A549 (cell line): ENCODE data around the gene ZNF672. TPM values are rescaled to one million over a fixed set of nuclear protein-coding genes. Genes with fewer than 3 reads are reported as not detected.
A peak's percentile ranks its signal among the peaks of the same experiment; 100 is the strongest.
"Not testable (repeated sequence)": the region's sequence is repeated elsewhere in the genome, so short reads cannot be mapped to it uniquely, and the experiment has no call there.

Experiments
- ATAC-seq, 2 experiments: fragments of 200-7000 bp in 1 of 2; fragments of >200 bp in 1 of 2; cut with Nextera tagmentation in 1 of 2; cut with Tn5 transposase in 1 of 2; 3 replicates each; pipeline versions ENCODE4 v1.8.0 to v1.9.1; 2018 to 2020; ENCODE audit warnings: mild to moderate bottlenecking in 1 of 2, moderate library complexity in 1 of 2
- CTCF ChIA-PET: fragments of 300-600 bp; sonication (Branson Sonifier 250); formaldehyde crosslinking; extraction: SDS; loops from one replicate; lab custom pipeline; 2021; ENCODE audit warnings: antibody characterized with exemption, inconsistent platforms; lab: Yijun Ruan, JAX
- POLR2A ChIA-PET: fragments of 350-600 bp; formaldehyde crosslinking; extraction: SDS; loops from one replicate; lab custom pipeline; 2021; ENCODE audit warnings: antibody characterized with exemption, inconsistent platforms; lab: Yijun Ruan, JAX
- DNase-seq, 2 experiments: peaks; one replicate each; pipeline versions ENCODE4 v3.0.0 to v3.0.0-alpha.2; 2011 to 2016; ENCODE audit warnings: low read depth in 1 of 2, low spot score in 1 of 2
- FAIRE-seq: peaks from 2 replicates; lab custom pipeline; 2011; peaks lifted over from hg19 to GRCh38; lab: Jason Lieb, UNC
- H3K27ac ChIP-seq, 2 experiments: fragments of >200 bp; sonication (Bioruptor Twin); formaldehyde crosslinking; 3 replicates each; pipeline ENCODE4 v1.5.1; 2016 to 2017
- H3K4me1 ChIP-seq: fragments of >200 bp; sonication (Bioruptor Twin); formaldehyde crosslinking; 3 replicates; pipeline ENCODE4 v1.6.1; 2016
- H3K4me2 ChIP-seq: fragments of >200 bp; sonication (Bioruptor Twin); formaldehyde crosslinking; 3 replicates; pipeline ENCODE4 v1.6.1; 2016
- H3K4me3 ChIP-seq: fragments of >200 bp; sonication (Bioruptor Twin); formaldehyde crosslinking; 3 replicates; pipeline ENCODE4 v1.5.1; 2016
- H3K9me3 ChIP-seq: fragments of >200 bp; sonication (Bioruptor Twin); formaldehyde crosslinking; 3 replicates; pipeline ENCODE4 v1.6.1; 2016
- ATOH8 ChIP-seq: fragments of 250-450 bp; sonication (Bioruptor Pico); IDR thresholded peaks from 2 replicates; pipeline ENCODE4 v1.5.0; 2020; ENCODE audit warnings: low read depth, mild to moderate bottlenecking, moderate library complexity
- BCL3 ChIP-seq: fragments of >200 bp; sonication (Bioruptor Twin); formaldehyde crosslinking; IDR thresholded peaks from 3 replicates; pipeline ENCODE4 v1.6.1; 2016
- BHLHE40 ChIP-seq: IDR thresholded peaks from 2 replicates; pipeline ENCODE4 v1.6.1; 2012; ENCODE audit warnings: low read depth, low read length, inconsistent platforms
- CEBPB ChIP-seq, 2 experiments: fragments of >200 bp in 1 of 2; sonication (Bioruptor Twin) in 1 of 2; formaldehyde crosslinking in 1 of 2; IDR thresholded peaks; 2 replicates each; pipeline ENCODE4 v1.6.1; 2012 to 2016
- CHD4 ChIP-seq: fragments of 200-600 bp; sonication (generic); IDR thresholded peaks from 2 replicates; pipeline ENCODE4 v1.6.1; 2016; ENCODE audit warnings: antibody characterized with exemption, mild to moderate bottlenecking, borderline replicate concordance
- ELK1 ChIP-seq: fragments of 150-350 bp; IDR thresholded peaks from 2 replicates; pipeline ENCODE4 v1.6.1; 2014; ENCODE audit warnings: low read depth, mild to moderate bottlenecking, low read length
- EP300 ChIP-seq, 2 experiments: fragments of >200 bp; sonication (Bioruptor Twin); formaldehyde crosslinking; IDR thresholded peaks; 2 replicates in 1 of 2; 3 replicates in 1 of 2; pipeline ENCODE4 v1.6.1; 2016 to 2017
- ESRRA ChIP-seq: fragments of 150-350 bp; IDR thresholded peaks from 2 replicates; pipeline ENCODE4 v1.6.1; 2014; ENCODE audit warnings: mild to moderate bottlenecking, low read length, borderline replicate concordance
- FOSL2 ChIP-seq, 2 experiments: fragments of 450-650 bp in 1 of 2; fragments of >200 bp in 1 of 2; sonication (Bioruptor Twin) in 1 of 2; formaldehyde crosslinking; IDR thresholded peaks; 2 replicates each; pipeline versions ENCODE4 v1.5.0 to v1.6.1; 2016 to 2020; ENCODE audit warnings: mild to moderate bottlenecking in 1 of 2, moderate library complexity in 1 of 2
- HOXB13 ChIP-seq: fragments of 250-450 bp; sonication (Bioruptor Pico); IDR thresholded peaks from 2 replicates; pipeline ENCODE4 v1.5.0; 2020; ENCODE audit warnings: low read depth, mild to moderate bottlenecking, moderate library complexity
- JUN ChIP-seq, 2 experiments: fragments of >200 bp; sonication (Bioruptor Twin); formaldehyde crosslinking; IDR thresholded peaks; 2 replicates in 1 of 2; 3 replicates in 1 of 2; pipeline ENCODE4 v1.6.1; 2016 to 2017
- JUNB ChIP-seq: fragments of >200 bp; sonication (Bioruptor Twin); formaldehyde crosslinking; IDR thresholded peaks from 2 replicates; pipeline ENCODE4 v1.6.1; 2016
- MAFK ChIP-seq: fragments of 450-650 bp; IDR thresholded peaks from 2 replicates; pipeline ENCODE4 v1.6.1; 2014; ENCODE audit not compliant: partially characterized antibody
- NPAS2 ChIP-seq: fragments of 250-450 bp; sonication (Bioruptor Pico); IDR thresholded peaks from 2 replicates; pipeline ENCODE4 v1.8.0; 2022; ENCODE audit warnings: mild to moderate bottlenecking, moderate library complexity, borderline replicate concordance
- POLR2A ChIP-seq: IDR thresholded peaks from 2 replicates; pipeline ENCODE4 v1.6.1; 2012; ENCODE audit warnings: mild to moderate bottlenecking, low read length
- POLR2AphosphoS2 ChIP-seq: conservative IDR thresholded peaks from 2 replicates; pipeline ENCODE4 v1.6.1; 2012; ENCODE audit warnings: low read length, improper control_type of control experiment, inconsistent platforms
- RARB ChIP-seq: fragments of 250-450 bp; sonication (Bioruptor Pico); IDR thresholded peaks from 2 replicates; pipeline ENCODE4 v1.8.0; 2021; ENCODE audit warnings: mild to moderate bottlenecking, moderate library complexity
- USF2 ChIP-seq: fragments of 450-650 bp; IDR thresholded peaks from 2 replicates; pipeline ENCODE4 v1.6.1; 2014; ENCODE audit warnings: antibody characterized with exemption
- WGBS: methylation state at CpG from one replicate; pipeline ENCODE4 v1.1.6; 2017; ENCODE audit errors: missing lambda C conversion rate; 5-methylcytosine and 5-hydroxymethylcytosine counted together
- polyA plus RNA-seq, 4 experiments: library from polyadenylated mRNA; depleted of rRNA in 3 of 4; stranded (reverse); fragments of >200 nt; fragmentation: RNase III in 1 of 4; extraction: RNeasy Plus Mini Kit Qiagen cat#74134 plus additional on column Dnase treatment in 1 of 4; gene quantifications; 2 replicates in 3 of 4; 3 replicates in 1 of 4; pipeline ENCODE4 v1.2.3, GENCODE V29; 2011 to 2017

The ZNF672 gene
- polyA plus RNA-seq, 2 of the 4 experiments (the other 2 are of a cell fraction): 18.9 to 20.6 TPM

- peak; percentile 67 to 73 for DNase-seq
- no peak for TF ChIP-seq NPAS2
- TF ChIP-seq CEBPB (IDR thresholded peaks at IDR 0.05): peak; percentile 83 to 84
- no peak for TF ChIP-seq POLR2A
- TF ChIP-seq RARB (CRISPR knock-in tag): no peak
- no peak for TF ChIP-seq HOXB13 (CRISPR knock-in tag)
- no peak for TF ChIP-seq POLR2AphosphoS2
- TF ChIP-seq BCL3: peak; percentile 50; the same call in 1 of the 3 replicates
- TF ChIP-seq JUNB: peak; percentile 76
- TF ChIP-seq USF2: no peak
- no peak for TF ChIP-seq ESRRA
- no peak for TF ChIP-seq CHD4
- peak in 1 of 2 experiments; percentile 59; a peak in 1 of 5 replicates for TF ChIP-seq JUN (IDR thresholded peaks at IDR 0.05)
- TF ChIP-seq EP300 (IDR thresholded peaks at IDR 0.05): 0 out of 5 replicates have a peak, but pooled peaks of 1 of the 2 experiments have one; percentile 22
- TF ChIP-seq BHLHE40: no peak
- TF ChIP-seq ATOH8 (CRISPR knock-in tag): no peak
- no peak for TF ChIP-seq ELK1
- peak; percentile 89 for TF ChIP-seq FOSL2 (IDR thresholded peaks at IDR 0.05)
- TF ChIP-seq FOSL2 (CRISPR knock-in tag; IDR thresholded peaks at IDR 0.05): peak; percentile 90
- ChIA-PET POLR2A (interaction anchor here (0.7 to 1.9 kb wide), 3 partner anchors 9 to 45 kb away, joined by 5 to 44 read pairs (median 10); partner anchors contain the start of genes ZNF672 and ZNF692), CTCF (interaction anchor here (0.9 to 3.8 kb wide), 3 partner anchors 10 to 30 kb away, joined by 3 to 48 read pairs (median 6); partner anchors contain the start of genes ZNF672 and ZNF692)
- WGBS: 8% methylated on average over 3 of the region's 3 CpGs
- no peaks in the 10 kb centered on the region for H3K9me3 ChIP-seq
- no peak for FAIRE-seq
- H3K4me3 ChIP-seq: no peak overlapping the region
- peaks cover 39% of the 10 kb centered on the region for H3K4me1 ChIP-seq
- peak; percentile 4 to 40; a peak in 5 of 6 replicates for ATAC-seq
- H3K27ac ChIP-seq: peak overlapping the region; percentile 57 to 80
- peak overlapping the region; percentile 64 for H3K4me2 ChIP-seq
Measured at GRCh38 chr1:248828845-248829244, 9.2 kb upstream of the ZNF672 start.

- H3K4me2 ChIP-seq, FAIRE-seq, ATAC-seq, H3K9me3 ChIP-seq, POLR2A ChIA-PET, H3K27ac ChIP-seq, DNase-seq, H3K4me3 ChIP-seq: not testable (repeated sequence)
- WGBS: 39% methylated on average over 3 of the region's 3 CpGs
- CTCF ChIA-PET: interaction anchor here (1.4 kb wide), 1 partner anchor 29 kb away, joined by 3 read pairs; no protein-coding TSS in a partner anchor
- peaks cover 25% of the 10 kb centered on the region for H3K4me1 ChIP-seq
Measured at GRCh38 chr1:248830718-248831017, 7.4 kb upstream of the ZNF672 start.

- FAIRE-seq (no peak), DNase-seq (no peak), ATAC-seq (no peak)
- TF ChIP-seq POLR2A (no peak), MAFK (peak; percentile 70)
- CTCF ChIA-PET: interaction anchor here (1.4 kb wide), 1 partner anchor 28 kb away, joined by 3 read pairs; no protein-coding TSS in a partner anchor
- Histone ChIP-seq H3K4me1 (peaks cover 23% of the 10 kb centered on the region), H3K9me3 (no peaks in the 10 kb centered on the region), H3K27ac (no peak overlapping the region), H3K4me3 (no peak overlapping the region), H3K4me2 (no peak overlapping the region)
- POLR2A ChIA-PET: no interaction called here
- 75% methylated on average over 1 of the region's 1 CpG for WGBS
Measured at GRCh38 chr1:248831842-248832241, 6.2 kb upstream of the ZNF672 start.
